NT2/D1 (cell line): ENCODE results near the gene GCK.

Source experiments
- SUZ12 ChIP-seq: IDR thresholded peaks from 2 replicates; pipeline ENCODE4 v1.6.1; 2011; ENCODE audit not compliant: insufficient read length, insufficient read depth; ENCODE audit errors: extremely low read depth
- YY1 ChIP-seq: IDR thresholded peaks from 2 replicates; pipeline ENCODE4 v1.6.1; 2011; ENCODE audit not compliant: insufficient read length, insufficient read depth
- ZNF274 ChIP-seq: IDR thresholded peaks from 2 replicates; pipeline ENCODE4 v1.6.1; 2011; ENCODE audit warnings: mild to moderate bottlenecking, low read depth, low read length

DNA sequence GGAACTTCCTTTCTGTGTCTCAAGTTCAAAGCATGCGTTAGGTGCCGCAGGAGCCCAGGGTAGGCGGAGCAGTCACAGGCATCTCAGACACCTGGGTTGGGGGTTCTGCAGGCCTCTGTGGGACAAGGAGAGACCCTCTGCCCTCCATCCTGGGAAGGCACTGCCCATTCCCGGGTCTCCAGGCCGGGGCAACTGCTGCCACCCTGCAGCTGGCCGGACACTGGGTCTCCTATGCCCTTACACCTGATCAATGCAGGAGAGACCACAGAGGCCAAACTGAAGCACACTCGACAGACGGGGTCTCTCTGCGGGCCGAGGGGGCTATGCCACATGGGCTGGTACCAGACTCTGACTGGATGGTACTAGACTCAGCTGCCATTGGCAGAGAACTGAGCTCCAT is 48.5 kb upstream of the GCK start:
- no peak for TF ChIP-seq YY1
- no peak for TF ChIP-seq SUZ12
- no peak for TF ChIP-seq ZNF274
